ENCODE data around the gene UPK2. TPM values are rescaled to one million over a fixed set of nuclear protein-coding genes. Genes with fewer than 3 reads are reported as not detected.
A peak's percentile ranks its signal among the peaks of the same experiment; 100 is the strongest.

Gene UPK2
- polyA plus RNA-seq, 3 donors from 2014 or later, result 0.81 to 1.4 TPM; not detected in 1

DNA sequence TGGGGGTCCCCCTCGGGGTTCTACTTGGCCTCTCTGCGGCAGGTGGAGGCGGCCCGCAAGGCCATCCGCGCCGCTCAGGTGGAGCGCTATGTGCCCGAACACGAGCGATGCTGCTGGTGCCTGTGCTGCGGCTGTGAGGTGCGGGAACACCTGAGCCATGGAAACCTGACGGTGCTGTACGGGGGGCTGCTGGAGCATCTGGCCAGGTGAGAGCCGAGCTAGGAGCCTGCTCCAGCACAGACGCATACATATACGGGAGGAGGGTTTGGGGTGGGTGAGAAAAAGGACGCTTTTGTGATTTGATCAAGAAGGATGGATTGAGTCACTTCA, 42.3 kb downstream of the UPK2 start:
- DNase-seq, result no peak
- peaks cover 2 to 4% (median 2%) of the 10 kb centered on the region in 3 donors for H3K27me3 Mint-ChIP-seq (ENCODE audit: low read depth in 3 of 3)
- peaks cover 0 to 17% (median 10%) of the 10 kb centered on the region in 3 donors for H3K36me3 Mint-ChIP-seq
- H3K27ac Mint-ChIP-seq, result peak overlapping the region; percentile 95 to 99 (median 98)
- peaks cover 37 to 41% of the 10 kb centered on the region in 2 donors for H3K4me1 Mint-ChIP-seq
- H3K9me3 Mint-ChIP-seq, result no peaks in the 10 kb centered on the region
- H3K4me3 Mint-ChIP-seq, result peak overlapping the region; percentile 91 to 98 (median 96)

DNA sequence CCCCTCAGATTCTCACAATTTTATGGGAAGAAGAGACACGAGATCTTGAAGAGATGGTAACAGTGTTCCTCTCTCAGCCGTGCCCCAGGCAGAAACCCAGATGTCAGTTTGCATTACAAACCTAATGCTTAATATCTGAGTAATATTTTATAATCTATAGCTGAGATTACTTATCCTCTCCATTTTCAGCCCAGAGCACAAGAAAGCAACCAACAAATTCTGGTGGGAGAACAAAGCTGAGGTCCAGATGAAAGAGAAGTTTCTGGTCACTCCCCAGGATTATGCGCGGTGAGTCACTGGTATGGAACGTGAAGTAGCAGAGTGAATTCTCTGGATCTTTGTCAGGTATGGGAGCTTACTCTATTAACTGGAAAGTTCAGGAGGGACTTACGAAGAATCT, 42.7 kb downstream of the UPK2 start:
- peak overlapping the region; percentile 95 to 99 (median 98) for H3K27ac Mint-ChIP-seq
- H3K27me3 Mint-ChIP-seq (ENCODE audit: low read depth in 3 of 3), result peaks cover 2 to 4% (median 2%) of the 10 kb centered on the region in 3 donors
- H3K4me3 Mint-ChIP-seq, result peak overlapping the region; percentile 91 to 98 (median 96)
- DNase-seq, result no peak
- peaks cover 0 to 18% (median 10%) of the 10 kb centered on the region in 3 donors for H3K36me3 Mint-ChIP-seq
- H3K4me1 Mint-ChIP-seq, result peaks cover 37 to 41% of the 10 kb centered on the region in 2 donors
- no peaks in the 10 kb centered on the region for H3K9me3 Mint-ChIP-seq

DNA sequence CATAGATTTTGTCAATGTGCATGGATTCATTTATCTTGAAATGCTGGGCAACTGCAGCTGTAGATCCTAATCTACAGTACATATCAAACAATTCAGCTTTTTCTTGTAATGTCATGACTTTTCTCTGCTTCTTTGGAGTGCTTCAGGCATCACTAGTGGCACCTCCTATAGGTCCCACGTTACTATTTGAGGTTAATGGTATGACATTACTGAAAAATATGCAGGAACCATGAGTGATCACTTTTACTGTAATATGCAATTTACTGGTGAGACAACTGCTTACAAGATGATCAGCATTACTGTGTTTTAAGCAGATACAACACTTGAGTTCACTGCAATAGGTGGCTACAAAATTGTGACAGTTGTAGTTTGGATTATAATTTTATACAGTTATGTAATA, 44.8 kb downstream of the UPK2 start:
- Mint-ChIP-seq H3K9me3 (no peaks in the 10 kb centered on the region), H3K27me3 (ENCODE audit: low read depth in 3 of 3) (peaks cover 2 to 4% (median 2%) of the 10 kb centered on the region in 3 donors), H3K4me3 (peak overlapping the region in 1 of 5 donors; percentile 10), H3K27ac (peak overlapping the region in 1 of 6 donors; percentile 49), H3K4me1 (peaks cover 34 to 41% of the 10 kb centered on the region in 2 donors), H3K36me3 (peaks cover 0 to 21% (median 10%) of the 10 kb centered on the region in 3 donors)
- DNase-seq, result no peak

DNA sequence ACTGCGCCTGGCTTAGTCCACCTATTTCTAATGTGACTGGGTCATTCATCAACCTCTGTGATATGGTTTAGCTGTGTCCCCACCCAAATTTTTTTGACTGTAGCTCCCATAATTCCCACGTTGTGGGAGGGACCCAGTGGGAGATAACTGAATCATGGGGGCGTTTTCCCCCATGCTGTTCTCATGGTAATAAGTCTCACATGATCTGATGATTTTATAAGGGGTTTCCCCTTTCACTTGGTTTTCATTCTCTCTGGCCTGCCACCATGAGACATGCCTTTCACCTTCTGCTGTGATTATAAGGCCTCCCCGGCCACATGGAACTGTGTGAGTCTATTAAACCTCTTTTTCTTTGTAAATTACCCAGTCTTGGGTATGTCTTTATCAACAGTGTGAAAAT, 50.6 kb downstream of the UPK2 start:
- Mint-ChIP-seq H3K36me3 (peaks cover 17 to 27% (median 22%) of the 10 kb centered on the region in 3 donors), H3K27ac (no peak overlapping the region), H3K9me3 (no peaks in the 10 kb centered on the region), H3K4me1 (no peaks in the 10 kb centered on the region), H3K4me3 (no peak overlapping the region), H3K27me3 (ENCODE audit: low read depth in 3 of 3) (no peaks in the 10 kb centered on the region)
- no peak for DNase-seq

Other genes starting within 250 kb of the UPK2 start
- 100 to 1,000 TPM in 1 of 3 donors, 10 to 100 TPM in 2; 61.4 to 124 (median 90.2) TPM for gene DDX6, start 165.1 kb upstream of the UPK2 start, polyA plus RNA-seq
- gene CXCR5, start 72.4 kb upstream of the UPK2 start, polyA plus RNA-seq, result under 1 TPM in 2 of 3 donors, not detected in 1; 0.05 to 0.30 TPM
- 10 to 100 TPM in 1 of 3 donors, 1 to 10 TPM in 1, not detected in 1; 2.2 to 10.5 TPM for gene BCL9L, start 30.4 kb upstream of the UPK2 start, polyA plus RNA-seq
- not detected for gene FOXR1, start 15.5 kb downstream of the UPK2 start, polyA plus RNA-seq
- 10 to 100 TPM in 2 of 3 donors, 1 to 10 TPM in 1; 9.1 to 17.1 (median 10.5) TPM for gene CENATAC, start 41.8 kb downstream of the UPK2 start, polyA plus RNA-seq
- gene RPS25, start 62.0 kb downstream of the UPK2 start, polyA plus RNA-seq, result 1,000 to 10,000 TPM; 1,543 to 2,582 (median 1,747) TPM
- gene TRAPPC4, start 62.5 kb downstream of the UPK2 start, polyA plus RNA-seq, result 100 to 1,000 TPM; 104 to 136 (median 110) TPM
- gene SLC37A4, start 74.6 kb downstream of the UPK2 start, polyA plus RNA-seq, result 10 to 100 TPM in 2 of 3 donors, 1 to 10 TPM in 1; 9.4 to 11.6 (median 11.4) TPM
- 10 to 100 TPM; 23.2 to 49.1 (median 32.9) TPM for gene HYOU1, start 100.9 kb downstream of the UPK2 start, polyA plus RNA-seq
- gene VPS11, start 111.5 kb downstream of the UPK2 start, polyA plus RNA-seq, result 10 to 100 TPM; 33.0 to 58.8 (median 49.3) TPM
- gene HMBS, start 128.6 kb downstream of the UPK2 start, polyA plus RNA-seq, result 10 to 100 TPM in 2 of 3 donors, 1 to 10 TPM in 1; 7.6 to 19.0 (median 11.9) TPM
- gene DPAGT1, start 145.6 kb downstream of the UPK2 start, polyA plus RNA-seq, result 10 to 100 TPM; 23.7 to 47.4 (median 44.5) TPM
- gene C2CD2L, start 151.0 kb downstream of the UPK2 start, polyA plus RNA-seq, result 1 to 10 TPM; 1.0 to 7.7 (median 2.6) TPM
- gene HINFP, start 165.3 kb downstream of the UPK2 start, polyA plus RNA-seq, result 10 to 100 TPM in 2 of 3 donors, 1 to 10 TPM in 1; 9.2 to 18.6 (median 11.0) TPM
- gene ABCG4, start 192.8 kb downstream of the UPK2 start, polyA plus RNA-seq, result not detected
- gene NLRX1, start 212.4 kb downstream of the UPK2 start, polyA plus RNA-seq, result 10 to 100 TPM; 10.7 to 20.9 (median 11.0) TPM
- under 1 TPM in 1 of 3 donors, not detected in 2; 0.24 TPM for gene NHERF4, start 229.2 kb downstream of the UPK2 start, polyA plus RNA-seq

All from immature natural killer cell (primary cell).